Measurements from ENCODE around the gene UBE2E3. TPM values are rescaled to one million over a fixed set of nuclear protein-coding genes. Genes with fewer than 3 reads are reported as not detected.
"Not testable (repeated sequence)": the region's sequence is repeated elsewhere in the genome, so short reads cannot be mapped to it uniquely, and the experiment has no call there.

Gene UBE2E3
- total and polyA plus RNA-seq, 2 donors from 2014 or later: 78.7 to 86.9 TPM

GRCh38 chr2:180933332-180933731 lies 47.1 kb upstream of the UBE2E3 start:
- H3K27ac ChIP-seq (ENCODE audit: low read depth in 2 of 2, low read length in 2 of 2): no peak overlapping the region
- H3K9me3 ChIP-seq (ENCODE audit: control insufficient read depth in 2 of 3, insufficient read depth in 1 of 3, low read length in 3 of 3): no peaks in the 10 kb centered on the region
- FAIRE-seq: no peak
- no peaks in the 10 kb centered on the region for H3K27me3 ChIP-seq (ENCODE audit: control insufficient read depth, insufficient read depth, low read length)
- no peak for DNase-seq
- TF ChIP-seq CTCF (IDR thresholded peaks at IDR 0.05; ENCODE audit: borderline replicate concordance, extremely low read depth, insufficient read depth): no peak
- no peaks in the 10 kb centered on the region for H3K36me3 ChIP-seq (ENCODE audit: control insufficient read depth in 2 of 3, insufficient read depth in 3 of 3, low read length in 3 of 3)
- intact Hi-C loops (cut with DNase I): no loop called here
- H3K4me3 ChIP-seq (ENCODE audit: low read length in 3 of 3): no peak overlapping the region
- no peaks in the 10 kb centered on the region for H3K4me1 ChIP-seq (ENCODE audit: control insufficient read depth in 2 of 3, insufficient read depth in 2 of 3, low read depth in 1 of 3, low read length in 3 of 3)
- H3K9ac ChIP-seq (ENCODE audit: low read length in 3 of 3): no peak overlapping the region

GRCh38 chr2:180934911-180935310 lies 45.5 kb upstream of the UBE2E3 start:
- Histone ChIP-seq H3K27me3 (ENCODE audit: control insufficient read depth, insufficient read depth, low read length) (no peaks in the 10 kb centered on the region), H3K9me3 (ENCODE audit: control insufficient read depth in 2 of 3, insufficient read depth in 1 of 3, low read length in 3 of 3) (no peaks in the 10 kb centered on the region), H3K9ac (ENCODE audit: low read length in 3 of 3) (no peak overlapping the region), H3K27ac (ENCODE audit: low read depth in 2 of 2, low read length in 2 of 2) (no peak overlapping the region), H3K4me3 (ENCODE audit: low read length in 3 of 3) (no peak overlapping the region), H3K4me1 (ENCODE audit: control insufficient read depth in 2 of 3, insufficient read depth in 2 of 3, low read depth in 1 of 3, low read length in 3 of 3) (no peaks in the 10 kb centered on the region), H3K36me3 (ENCODE audit: control insufficient read depth in 2 of 3, insufficient read depth in 3 of 3, low read length in 3 of 3) (no peaks in the 10 kb centered on the region)
- DNase-seq (no peak), FAIRE-seq (no peak)
- intact Hi-C loops (cut with DNase I): no loop called here
- no peak for TF ChIP-seq CTCF (IDR thresholded peaks at IDR 0.05; ENCODE audit: borderline replicate concordance, extremely low read depth, insufficient read depth)

- H3K4me1 ChIP-seq (ENCODE audit: control insufficient read depth in 2 of 3, insufficient read depth in 2 of 3, low read depth in 1 of 3, low read length in 3 of 3); DNase-seq; H3K36me3 ChIP-seq (ENCODE audit: control insufficient read depth in 2 of 3, insufficient read depth in 3 of 3, low read length in 3 of 3); H3K4me3 ChIP-seq (ENCODE audit: low read length in 3 of 3); H3K27ac ChIP-seq (ENCODE audit: low read depth in 2 of 2, low read length in 2 of 2); H3K9ac ChIP-seq (ENCODE audit: low read length in 3 of 3); intact Hi-C loops (cut with DNase I); H3K9me3 ChIP-seq (ENCODE audit: control insufficient read depth in 2 of 3, insufficient read depth in 1 of 3, low read length in 3 of 3); FAIRE-seq; H3K27me3 ChIP-seq (ENCODE audit: control insufficient read depth, insufficient read depth, low read length): not testable (repeated sequence)
Measured at GRCh38 chr2:180937480-180937879, 42.9 kb upstream of the UBE2E3 start.

GRCh38 chr2:180938451-180938850 lies 42.0 kb upstream of the UBE2E3 start:
- no peak overlapping the region for H3K4me3 ChIP-seq (ENCODE audit: low read length in 3 of 3)
- H3K4me1 ChIP-seq (ENCODE audit: control insufficient read depth in 2 of 3, insufficient read depth in 2 of 3, low read depth in 1 of 3, low read length in 3 of 3): no peaks in the 10 kb centered on the region
- DNase-seq (no peak), FAIRE-seq (no peak)
- H3K27me3 ChIP-seq (ENCODE audit: control insufficient read depth, insufficient read depth, low read length): no peaks in the 10 kb centered on the region
- H3K36me3 ChIP-seq (ENCODE audit: control insufficient read depth in 2 of 3, insufficient read depth in 3 of 3, low read length in 3 of 3): no peaks in the 10 kb centered on the region
- TF ChIP-seq CTCF (IDR thresholded peaks at IDR 0.05; ENCODE audit: borderline replicate concordance, extremely low read depth, insufficient read depth): no peak
- H3K9me3 ChIP-seq (ENCODE audit: control insufficient read depth in 2 of 3, insufficient read depth in 1 of 3, low read length in 3 of 3): no peaks in the 10 kb centered on the region
- H3K27ac ChIP-seq (ENCODE audit: low read depth in 2 of 2, low read length in 2 of 2): no peak overlapping the region
- intact Hi-C loops (cut with DNase I): no loop called here
- H3K9ac ChIP-seq (ENCODE audit: low read length in 3 of 3): no peak overlapping the region
